DMS 273 treated with DMSO at 0.1 percent for 48 hours (cell line): ENCODE measurements around the gene NEDD9.

Experiments used
- DNase-seq: peaks from one replicate; lab custom pipeline; 2025; lab: John Stamatoyannopoulos, UW

Gene NEDD9

DNA sequence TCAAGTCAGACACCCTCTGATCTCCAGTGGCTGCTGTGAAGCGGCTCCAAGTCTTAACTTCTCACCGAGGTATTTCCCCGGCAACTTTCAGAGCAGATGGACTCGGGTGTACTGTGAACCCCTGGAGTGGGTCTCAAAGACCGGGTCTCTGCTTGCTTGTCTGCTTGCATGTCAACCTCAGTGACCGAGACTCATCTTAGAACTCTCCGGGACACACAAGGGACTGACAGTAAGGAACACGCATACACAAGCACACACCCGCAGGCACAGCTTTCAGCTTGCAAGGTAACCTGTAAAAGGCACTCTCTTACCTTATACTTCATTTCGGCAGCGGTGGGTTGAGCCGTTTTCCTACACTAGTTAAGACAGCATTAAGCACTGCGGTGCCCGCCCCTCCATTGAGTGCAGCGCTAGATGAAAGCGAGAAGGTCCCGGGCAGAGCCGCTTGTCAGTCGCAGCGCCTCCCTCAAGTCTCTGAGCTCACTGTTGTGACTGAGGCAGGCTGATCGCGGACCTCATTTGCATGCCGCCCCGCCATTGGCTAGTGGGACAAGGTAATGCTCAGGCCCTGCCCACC, at the start of gene NEDD9:
Gene NEDD9, minus strand, starts transcription at position 476 of the 577 bp plus-strand sequence. Its CDS starts 153 bp downstream, at position 323.
- peak; percentile 83 for DNase-seq

DNA sequence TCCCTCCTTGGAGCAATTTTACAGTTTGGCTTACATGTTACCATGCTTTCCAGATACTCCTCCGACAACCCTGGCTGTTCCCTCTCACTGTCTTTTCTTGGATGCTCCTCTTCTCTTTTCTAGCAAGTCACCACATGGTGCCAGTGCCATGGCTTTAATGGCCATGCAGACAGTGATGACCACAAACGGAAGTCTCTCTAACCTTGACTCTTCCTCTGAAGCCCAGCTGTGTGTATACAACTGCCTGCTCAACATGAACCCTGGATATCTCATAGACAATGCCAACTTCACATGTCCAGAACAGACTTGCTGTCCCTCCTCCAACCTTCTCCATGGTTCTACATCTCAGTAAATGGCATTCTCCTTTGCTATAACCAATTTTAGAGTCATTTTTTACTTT, 49.8 kb upstream of the NEDD9 start:
- DNase-seq = no peak

GRCh38 chr6:11280394-11280793, 47.9 kb upstream of the NEDD9 start:
- no peak for DNase-seq

DNA sequence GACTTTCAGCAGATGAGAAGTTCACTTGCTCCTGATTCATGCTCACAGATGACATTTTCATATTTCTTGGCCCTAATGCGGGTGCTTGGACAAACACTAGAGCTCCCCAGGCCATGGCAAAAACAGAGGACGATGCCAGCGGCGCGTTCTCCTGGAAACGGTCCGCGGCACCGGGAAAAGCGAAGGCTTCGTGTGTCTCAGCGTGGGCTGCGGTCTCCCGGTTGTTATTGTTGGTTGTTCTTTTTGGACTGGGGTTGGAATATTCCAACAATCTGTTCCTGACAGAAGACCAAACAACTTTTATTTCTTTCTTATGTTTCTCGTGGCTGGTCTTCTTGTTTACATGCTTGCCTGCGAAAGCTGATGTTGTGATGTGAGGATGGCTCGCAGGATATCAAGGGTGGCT, 46.8 kb upstream of the NEDD9 start:
- no peak for DNase-seq

- no peak for DNase-seq
Observed at GRCh38 chr6:11278207-11278559, 45.7 kb upstream of the NEDD9 start.

DNA sequence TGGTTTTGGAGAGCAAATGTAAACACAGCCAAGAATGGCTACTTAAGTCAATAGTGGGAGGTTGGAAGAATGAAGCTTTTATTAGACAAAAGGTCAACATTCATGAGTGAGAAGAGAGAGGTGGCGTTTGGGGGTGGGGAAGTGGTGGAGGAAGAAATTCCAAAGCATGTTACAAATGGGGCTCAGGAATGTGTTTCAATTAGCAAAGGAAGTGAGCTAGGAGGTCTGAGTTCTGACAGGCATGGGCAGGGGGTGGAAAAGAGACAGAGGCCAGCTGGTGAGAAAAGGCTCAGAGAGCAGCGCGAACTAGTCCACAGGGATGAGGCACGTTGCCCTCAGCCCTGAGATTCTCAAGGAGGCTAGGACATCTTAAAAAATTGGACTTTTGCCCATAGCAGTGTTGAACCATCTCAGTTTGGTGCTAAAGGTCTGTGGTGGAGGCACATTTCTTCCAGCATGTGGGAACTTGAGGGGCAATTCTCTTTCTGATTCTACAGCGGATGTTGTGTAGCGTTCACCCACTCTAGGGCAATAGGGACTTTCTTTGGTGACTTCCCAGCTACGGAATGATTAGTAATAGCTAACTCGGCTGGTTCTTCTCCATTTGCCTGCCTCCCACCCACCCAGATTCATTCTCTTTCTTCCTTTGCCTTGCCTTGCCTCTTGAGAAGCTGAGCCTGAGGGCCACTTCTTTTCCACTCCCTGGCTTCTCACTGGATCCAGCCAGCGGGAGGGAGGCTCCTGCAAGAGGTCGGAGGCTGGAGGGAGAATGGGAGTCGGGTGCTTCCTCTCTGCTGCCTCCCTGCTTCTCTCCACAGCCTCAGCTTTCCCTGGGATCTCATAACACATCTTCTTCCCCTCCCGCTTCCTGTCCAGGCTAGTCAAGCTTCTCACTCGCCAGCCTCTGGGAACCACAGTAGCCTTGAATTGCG, 45.1 kb upstream of the NEDD9 start:
- DNase-seq = no peak

GRCh38 chr6:11276911-11277274, 44.4 kb upstream of the NEDD9 start:
- DNase-seq = no peak

- DNase-seq = no peak
Observed at GRCh38 chr6:11276228-11276627, 43.8 kb upstream of the NEDD9 start.

GRCh38 chr6:11275598-11275997, 43.1 kb upstream of the NEDD9 start:
- no peak for DNase-seq

DNA sequence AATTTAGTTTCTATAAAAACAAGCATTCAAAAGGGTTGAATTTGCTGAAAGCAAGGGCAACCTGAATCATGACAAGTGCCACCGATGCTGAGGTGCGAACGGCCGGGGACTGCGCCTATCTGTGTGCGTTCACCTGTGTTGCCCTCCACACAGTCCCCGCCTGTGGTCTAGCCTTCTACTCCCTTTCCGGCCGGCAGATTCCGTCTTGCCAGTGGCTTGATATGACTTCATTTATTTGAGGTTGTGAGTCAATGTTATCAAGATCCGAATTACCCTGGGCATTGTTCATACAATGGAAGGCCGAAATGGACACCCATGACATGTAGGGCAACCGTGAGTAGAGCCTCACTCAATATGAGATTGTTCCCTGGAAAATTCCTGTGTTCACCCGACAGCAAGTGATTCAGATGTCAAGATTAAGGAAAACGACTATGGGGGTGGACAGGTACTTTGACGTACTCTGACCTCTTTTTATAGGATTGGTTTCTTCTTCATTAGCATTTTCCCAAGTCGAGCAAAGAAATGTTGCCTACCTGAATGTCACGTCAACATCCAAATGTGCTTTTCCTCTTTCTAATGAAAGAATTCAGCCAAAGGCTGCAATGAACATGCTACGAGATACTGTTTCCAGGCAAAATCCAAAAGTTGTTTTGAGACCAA, 41.1 kb upstream of the NEDD9 start:
- no peak for DNase-seq

- no peak for DNase-seq
Observed at GRCh38 chr6:11272491-11273192, 40.2 kb upstream of the NEDD9 start.

- DNase-seq = no peak
Observed at GRCh38 chr6:11271228-11272020, 39.0 kb upstream of the NEDD9 start.

GRCh38 chr6:11270030-11271027, 37.9 kb upstream of the NEDD9 start:
- DNase-seq = no peak

GRCh38 chr6:11268978-11269377, 36.5 kb upstream of the NEDD9 start:
- DNase-seq = no peak

- DNase-seq = no peak
Observed at GRCh38 chr6:11266926-11267325, 34.5 kb upstream of the NEDD9 start.

DNA sequence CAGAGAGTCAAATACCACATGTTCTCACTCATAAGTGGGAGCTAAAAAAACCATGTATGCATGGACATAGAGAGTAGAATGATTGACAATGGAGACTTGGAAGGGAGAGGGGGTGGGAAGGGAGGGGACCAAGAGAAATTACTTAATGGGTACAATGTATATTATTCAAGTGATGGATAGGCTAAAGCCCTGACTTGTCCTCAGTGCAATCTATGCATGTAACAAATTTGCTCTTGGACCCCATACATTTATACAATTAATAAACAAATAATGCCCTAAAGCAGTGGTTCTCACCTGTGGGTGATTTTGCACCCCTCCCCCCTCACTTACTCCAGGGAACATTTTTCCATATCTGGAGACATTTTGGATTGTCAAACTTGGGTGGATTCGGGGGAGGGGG, 33.5 kb upstream of the NEDD9 start:
- no peak for DNase-seq

DNA sequence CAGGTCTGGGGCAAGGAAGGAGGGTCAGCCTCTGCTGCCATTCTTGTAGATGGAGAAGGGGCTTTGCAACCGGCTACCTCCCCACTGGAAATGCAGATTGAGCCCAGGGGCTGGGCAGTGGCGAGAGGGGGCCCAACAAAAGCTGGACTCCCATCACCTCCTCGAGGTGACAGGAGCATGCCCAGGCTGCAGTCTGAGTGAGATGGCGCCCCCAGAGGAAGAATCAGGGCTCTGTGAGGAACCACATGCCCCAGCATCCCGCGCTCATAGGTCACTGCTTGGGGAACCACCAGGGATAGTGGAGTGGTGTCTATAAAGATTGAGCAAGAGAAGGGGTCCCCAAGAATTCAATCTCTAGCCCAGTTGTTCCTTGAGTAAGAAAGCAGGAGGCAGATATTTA, 31.6 kb upstream of the NEDD9 start:
- DNase-seq = no peak

DNA sequence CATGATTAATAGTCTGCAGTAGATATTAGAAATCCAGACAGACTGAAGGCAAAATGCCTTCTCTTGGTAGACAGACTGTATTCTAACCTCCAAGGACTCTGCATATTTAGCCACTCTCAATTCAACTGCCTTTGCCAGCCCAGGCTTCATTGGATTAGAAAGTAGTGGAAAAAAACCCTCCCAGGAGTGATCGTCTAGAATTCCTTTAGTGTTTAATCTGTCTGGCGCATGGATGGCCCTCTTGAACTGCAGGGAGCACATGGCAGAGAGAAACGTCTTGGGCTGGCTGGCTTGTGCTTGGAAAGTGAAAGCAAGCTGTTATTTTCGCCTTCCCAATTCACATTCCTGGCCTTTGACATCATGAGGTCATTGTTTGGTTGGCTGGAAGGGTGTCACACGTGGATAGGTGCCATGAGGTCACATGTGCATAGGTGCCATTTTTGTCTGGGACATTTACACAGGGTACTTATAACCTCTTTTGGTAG, 30.9 kb upstream of the NEDD9 start:
- DNase-seq = no peak

- no peak for DNase-seq
Observed at GRCh38 chr6:11262242-11262641, 29.8 kb upstream of the NEDD9 start.
